DMS53 treated with DMSO at 0.1 percent for 48 hours (cell line): ENCODE results near the gene POT1.

ENCODE experiments used
- DNase-seq: peaks from one replicate; lab custom pipeline; 2025; ENCODE audit not compliant: unreplicated experiment; lab: John Stamatoyannopoulos, UW

Gene POT1

DNA sequence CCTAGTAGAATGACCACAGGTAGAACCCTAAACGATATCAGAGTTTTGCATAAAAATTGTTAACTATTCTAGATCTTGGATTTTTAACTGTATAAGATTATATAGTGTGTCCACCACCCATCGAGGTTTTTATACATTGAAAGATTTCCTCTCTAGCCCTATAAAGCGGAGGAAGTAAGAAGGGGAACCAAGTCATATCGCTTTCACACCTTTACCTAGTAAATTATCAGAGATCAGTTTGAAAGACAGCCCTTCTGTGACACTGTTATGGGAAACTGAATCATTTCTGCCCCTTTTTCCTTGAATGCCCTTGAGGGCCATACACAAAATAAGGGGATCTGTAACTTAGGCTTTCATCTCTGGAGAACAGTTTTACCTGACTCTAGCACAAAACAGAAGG, 155.7 kb downstream of the POT1 start:
- no peak for DNase-seq

DNA sequence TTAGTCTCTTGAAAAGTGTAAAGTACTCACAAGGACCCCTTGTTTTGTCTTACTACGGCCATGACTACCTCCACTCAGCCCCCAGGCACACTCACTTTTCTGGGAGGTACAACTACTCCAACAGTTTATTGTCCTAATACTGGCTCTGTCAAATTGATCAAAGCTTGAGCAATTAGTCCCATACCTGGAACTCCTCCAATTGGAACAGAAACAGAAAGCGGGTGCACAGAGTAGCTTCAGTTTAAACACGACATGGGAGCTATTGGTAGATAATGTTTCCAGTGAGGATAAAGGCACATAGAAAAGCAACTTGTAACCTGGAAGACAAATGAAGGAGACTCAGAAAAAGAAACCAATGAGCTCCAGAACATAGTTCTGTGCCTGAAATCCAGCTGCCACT, 156.3 kb downstream of the POT1 start:
- DNase-seq = no peak
